Stimulated activated memory B cell treated with anti-CD40 and anti-IgM and Interleukin-4, amounts not matched to agents 10 μg/mL and 1 μg/mL and 100 μg/mL, for 72 hours (primary cell): ENCODE results near the gene KIAA1328.

Experiments used
- ATAC-seq: fragments of 150-1000 bp; cut with Tn5 transposase; 2 replicates; pipeline ENCODE4 v1.10.0; 2021
- H3K27ac Mint-ChIP-seq: one replicate; pipeline ENCODE4 v1.8.0; 2022; ENCODE audit warnings: mild to moderate bottlenecking, mixed read lengths
- H3K27me3 Mint-ChIP-seq: one replicate; pipeline ENCODE4 v1.8.0; 2022; ENCODE audit warnings: mixed read lengths
- H3K36me3 Mint-ChIP-seq: one replicate; pipeline ENCODE4 v1.8.0; 2022; ENCODE audit warnings: mixed read lengths
- H3K4me1 Mint-ChIP-seq: one replicate; pipeline ENCODE4 v1.8.0; 2022; ENCODE audit warnings: mixed read lengths
- H3K4me3 Mint-ChIP-seq: one replicate; pipeline ENCODE4 v1.8.0; 2022; ENCODE audit warnings: mild to moderate bottlenecking, moderate library complexity, mixed read lengths
- H3K9me3 Mint-ChIP-seq: one replicate; pipeline ENCODE4 v1.8.0; 2022; ENCODE audit warnings: mixed read lengths

The KIAA1328 gene

GRCh38 chr18:37276111-37276890, 447.4 kb downstream of the KIAA1328 start:
- Mint-ChIP-seq H3K4me3 (no peak overlapping the region), H3K36me3 (no peaks in the 10 kb centered on the region), H3K4me1 (no peaks in the 10 kb centered on the region), H3K9me3 (peaks cover 2% of the 10 kb centered on the region), H3K27me3 (peaks cover 56% of the 10 kb centered on the region), H3K27ac (no peak overlapping the region)
- no peak for ATAC-seq

- Mint-ChIP-seq H3K36me3 (no peaks in the 10 kb centered on the region), H3K4me3 (no peak overlapping the region), H3K9me3 (peaks cover 2% of the 10 kb centered on the region), H3K27ac (no peak overlapping the region), H3K4me1 (no peaks in the 10 kb centered on the region), H3K27me3 (peaks cover 55% of the 10 kb centered on the region)
- ATAC-seq: no peak
These were observed 448.9 kb downstream of the KIAA1328 start for GRCh38 chr18:37277804-37278203.
